Fibroblast of lung (primary cell): Measurements from ENCODE around the gene ZNF749.

Experiments
- CTCF ChIP-seq, 2 donors: IDR thresholded peaks in 1 of 2; conservative IDR thresholded peaks in 1 of 2; 1 replicate in 1 of 2; 2 replicates in 1 of 2; pipeline ENCODE4 v1.5.1; 2011 to 2012; ENCODE audit warnings: low read length in 2 of 2, control low read depth in 1 of 2, inconsistent platforms in 1 of 2, low read depth in 1 of 2, mild to moderate bottlenecking in 1 of 2
- EZH2 ChIP-seq: IDR thresholded peaks from 2 replicates; pipeline ENCODE4 v1.5.1; 2012; ENCODE audit warnings: low read length, control low read depth, mild to moderate bottlenecking; ENCODE audit errors: missing control alignments

GRCh38 chr19:57389730-57390598 lies 45.2 kb upstream of the ZNF749 start, which contains the start of gene ZNF548:
- TF ChIP-seq CTCF (conservative IDR thresholded peaks at IDR 0.05 in 1 of 2, IDR thresholded peaks at IDR 0.05 in 1 of 2; ENCODE audit: low read depth in 1 of 2, low read length in 2 of 2) (peak; percentile 15 to 23), EZH2 (no peak)
